ENCODE data around the gene C2CD2L.
"Not testable (repeated sequence)": the region's sequence is repeated elsewhere in the genome, so short reads cannot be mapped to it uniquely, and the experiment has no call there.

The C2CD2L gene

DNA sequence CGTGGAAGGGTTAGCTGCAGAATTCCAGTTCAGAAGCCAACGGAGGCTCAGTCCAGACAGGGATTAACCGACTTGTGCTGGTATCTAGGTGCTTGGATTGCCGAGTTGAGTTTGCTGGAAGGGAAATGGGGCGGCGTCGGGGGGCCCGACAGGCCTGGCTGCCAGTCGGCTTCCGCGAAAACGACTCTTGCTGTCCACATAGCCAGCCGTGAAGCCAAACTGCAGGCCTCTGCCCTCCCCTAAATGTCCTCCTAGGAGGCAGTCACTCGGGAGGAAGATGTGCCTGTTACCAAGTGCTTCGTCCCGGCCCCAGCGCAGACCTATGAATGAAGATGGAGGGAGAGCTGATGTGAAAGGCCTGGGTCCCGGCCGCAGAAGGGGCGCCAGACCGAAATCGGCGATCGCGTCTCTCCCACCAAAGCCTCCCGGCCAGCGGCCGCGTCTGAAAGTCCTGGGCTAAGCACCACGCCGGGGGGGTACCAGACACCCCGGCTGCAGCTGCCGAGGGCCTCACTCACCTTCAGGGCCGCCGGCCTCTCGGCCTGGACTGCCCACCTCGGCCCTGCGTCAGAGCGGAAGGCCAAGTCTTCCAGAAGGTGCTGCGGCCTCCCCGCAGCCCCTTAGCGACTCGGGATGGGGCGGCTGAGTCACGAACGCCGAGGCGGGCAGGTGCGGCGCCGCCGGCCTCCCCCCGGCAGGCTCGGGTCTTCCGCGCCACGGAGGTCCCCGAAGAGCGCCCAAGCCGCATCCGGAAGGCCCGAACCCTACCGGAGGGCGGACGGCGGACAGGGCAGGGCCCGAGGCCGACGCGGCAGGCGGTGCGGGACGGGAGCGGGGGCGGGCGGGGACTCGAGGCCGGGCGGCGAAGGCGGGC is 13.0 kb upstream of the C2CD2L start:
- DNase-seq = no peak

DNA sequence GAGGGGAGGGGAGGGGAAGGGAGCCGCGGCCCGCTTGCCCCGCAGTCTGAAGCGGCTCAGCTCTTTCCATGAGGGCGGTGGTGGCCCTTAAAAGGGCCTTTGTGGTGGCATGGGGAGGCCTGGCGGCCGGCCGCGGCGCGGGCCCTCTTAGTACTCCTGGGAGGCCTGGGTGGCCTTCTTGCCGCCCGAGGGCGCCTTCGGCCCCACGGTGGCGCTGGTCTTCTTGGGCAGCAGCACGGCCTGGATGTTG is 12.4 kb upstream of the C2CD2L start:
- DNase-seq = no peak

GRCh38 chr11:119095066-119095880 is 11.9 kb upstream of the C2CD2L start:
- peak; percentile 99 for DNase-seq

- DNase-seq = no peak
Measured at GRCh38 chr11:119099711-119100110, 7.4 kb upstream of the C2CD2L start.

DNA sequence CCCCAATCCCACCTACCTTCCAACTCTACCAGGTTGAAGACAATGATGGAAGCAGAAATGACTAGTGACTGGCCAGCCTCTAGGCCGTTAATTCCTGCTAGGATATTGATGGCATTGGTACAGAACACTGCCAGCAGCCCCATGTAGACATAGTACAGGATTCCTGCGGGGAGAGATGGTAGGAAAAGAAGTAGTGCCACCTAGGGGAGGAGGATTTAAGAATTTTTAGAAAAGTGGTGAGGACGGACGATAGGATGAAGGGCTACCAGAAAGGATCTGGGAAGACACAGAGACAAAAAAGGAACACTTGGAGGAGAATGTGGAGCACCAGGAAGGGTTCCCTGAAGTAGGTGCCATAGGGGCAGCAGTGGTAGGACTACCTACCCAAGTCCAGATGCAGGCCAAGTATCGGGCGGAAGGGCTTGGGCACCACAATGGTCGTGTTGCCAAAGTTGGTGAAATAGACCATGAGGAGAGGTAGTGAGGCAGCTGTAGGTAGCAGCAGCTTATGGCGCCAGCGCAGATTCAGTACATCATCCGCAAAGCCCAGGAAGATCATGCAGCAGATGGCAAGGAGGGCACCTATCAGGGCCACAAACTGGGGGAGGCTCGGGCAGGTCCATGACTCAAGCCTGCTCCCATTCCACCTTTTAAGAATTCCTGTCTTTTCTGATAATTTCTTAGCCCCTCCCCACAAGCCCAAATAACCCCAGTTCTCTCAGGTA is 6.7 kb upstream of the C2CD2L start:
- DNase-seq = no peak

DNA sequence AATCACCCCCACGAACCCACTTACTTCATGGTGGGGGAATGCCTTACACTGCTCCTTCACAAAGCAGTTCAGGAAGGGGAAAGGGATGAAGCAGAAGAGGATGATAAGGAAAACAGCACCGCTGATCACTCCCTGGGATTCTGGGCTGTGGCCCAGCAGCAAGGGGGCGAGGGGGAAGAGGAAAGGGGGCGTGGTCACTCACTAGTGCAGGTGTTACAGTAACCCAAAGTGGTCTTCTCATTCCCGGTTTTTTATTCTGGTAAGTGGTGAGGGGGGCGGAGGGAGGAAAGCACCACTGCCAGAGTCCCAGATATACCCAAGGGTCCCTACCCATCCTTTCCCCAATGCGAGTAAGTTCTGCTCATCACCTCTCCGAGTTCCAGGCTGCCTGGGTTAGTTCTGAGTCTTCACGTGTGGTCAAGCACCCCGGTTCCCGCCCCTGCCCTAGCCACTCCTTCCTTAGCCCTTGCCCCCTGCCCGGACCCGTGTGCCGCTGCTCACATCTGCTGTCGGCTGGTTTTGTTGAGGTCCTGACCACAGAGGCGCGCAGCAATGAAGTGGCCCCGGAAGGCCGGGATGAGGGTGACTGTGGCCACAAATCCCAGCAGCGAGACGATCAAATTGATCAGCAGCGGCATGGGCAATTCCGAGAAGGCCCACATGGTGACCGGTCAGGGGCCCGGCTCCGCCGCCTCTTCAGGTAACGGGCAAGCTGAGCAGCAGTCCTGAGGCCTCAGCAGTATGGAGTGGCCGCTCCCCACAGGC is 6.0 kb upstream of the C2CD2L start:
- no peak for DNase-seq

DNA sequence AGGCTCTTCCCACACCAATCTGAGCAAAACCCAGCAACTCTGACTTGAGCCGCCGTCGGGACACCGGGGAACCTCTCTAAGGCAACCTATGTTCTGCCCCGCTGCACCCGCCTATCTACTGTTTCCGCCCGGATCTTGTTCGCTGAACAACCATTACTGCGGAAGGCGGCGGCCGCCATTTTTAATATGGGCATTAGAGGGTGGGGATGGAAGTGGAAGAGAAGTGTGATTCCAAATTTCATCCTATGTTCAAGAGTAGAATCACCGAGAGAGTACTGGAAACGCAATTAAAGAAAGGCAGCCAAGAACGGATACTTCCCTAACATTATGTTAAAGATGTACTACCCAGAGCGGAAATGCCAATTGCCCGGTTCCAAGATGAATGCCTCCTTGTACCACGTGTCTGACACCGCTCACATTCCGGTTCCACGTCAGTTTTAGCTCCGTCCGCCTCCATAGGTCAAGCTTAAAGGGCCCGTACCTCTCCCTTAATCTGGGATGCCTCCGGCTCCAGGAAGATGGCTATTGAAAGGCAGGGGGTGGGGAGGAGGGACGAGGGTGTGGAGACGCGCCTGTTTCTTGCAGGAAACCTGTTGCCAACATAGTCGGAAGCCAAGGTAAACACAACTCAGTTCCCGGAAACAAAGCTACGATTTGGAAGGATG is 5.3 kb upstream of the C2CD2L start, which contains the start of gene DPAGT1:
Gene DPAGT1 (minus strand): TSS at position 95 of the 665 bp plus-strand sequence. CDS start 198 bp downstream, outside the sequence.
- peak; percentile 99 for DNase-seq

DNA sequence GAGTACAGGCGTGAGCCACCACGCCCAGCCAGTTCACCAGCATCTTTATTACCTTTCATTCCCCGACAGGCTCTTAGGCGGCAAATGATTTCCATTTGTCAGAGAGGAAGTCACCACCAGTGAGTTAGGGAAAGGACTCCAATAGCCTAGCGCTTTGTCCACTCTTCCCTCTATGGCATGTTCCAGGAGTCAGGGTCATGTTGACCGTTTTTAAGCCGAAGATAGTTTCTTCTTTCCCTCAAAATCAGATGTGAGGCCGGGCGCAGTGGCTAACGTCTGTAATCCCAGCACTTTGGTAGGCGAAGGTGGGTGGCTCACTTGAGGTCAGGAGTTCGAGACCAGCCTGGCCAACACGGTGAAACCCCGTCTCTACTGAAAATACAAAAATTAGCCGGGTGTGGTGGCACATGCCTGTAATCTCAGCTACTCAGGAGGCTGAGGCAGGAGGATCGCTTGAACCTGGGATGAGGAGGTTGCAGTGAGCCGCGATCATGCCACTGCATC is 3.9 kb upstream of the C2CD2L start:
- not testable (repeated sequence) for DNase-seq

- peak; percentile 51 for DNase-seq
Measured at GRCh38 chr11:119103793-119104192, 3.4 kb upstream of the C2CD2L start.

DNA sequence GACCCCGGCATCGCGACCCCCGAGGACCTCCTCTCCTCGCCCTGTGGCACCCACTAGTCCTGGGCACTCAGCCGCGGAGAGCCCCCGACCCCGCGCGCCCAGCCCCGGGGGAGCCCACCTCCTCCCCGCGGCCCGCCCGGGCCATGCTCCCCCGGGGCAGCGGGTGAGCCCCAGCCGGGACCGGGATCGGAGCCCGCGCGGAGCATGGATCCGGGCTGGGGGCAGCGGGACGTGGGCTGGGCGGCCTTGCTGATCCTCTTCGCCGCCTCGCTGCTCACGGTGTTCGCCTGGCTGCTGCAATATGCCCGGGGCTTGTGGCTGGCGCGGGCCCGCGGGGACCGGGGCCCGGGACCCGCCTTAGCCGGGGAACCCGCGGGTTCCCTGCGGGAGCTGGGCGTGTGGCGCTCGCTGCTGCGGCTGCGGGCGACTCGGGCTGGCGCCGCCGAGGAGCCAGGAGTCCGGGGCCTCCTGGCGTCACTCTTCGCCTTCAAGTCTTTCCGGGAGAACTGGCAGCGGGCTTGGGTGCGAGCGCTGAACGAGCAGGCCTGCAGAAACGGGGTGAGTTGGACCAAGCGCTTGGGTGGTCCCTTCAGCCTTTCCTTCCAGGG is 498 bp downstream of the C2CD2L start:
- no peak for DNase-seq

- DNase-seq = peak; percentile 88
Measured at GRCh38 chr11:119108146-119108856, 1.2 kb downstream of the C2CD2L start.

GRCh38 chr11:119108857-119109221 is 1.7 kb downstream of the C2CD2L start:
- DNase-seq = no peak

- no peak for DNase-seq
Measured at GRCh38 chr11:119109843-119110242, 2.7 kb downstream of the C2CD2L start.

- no peak for DNase-seq
Measured at GRCh38 chr11:119110439-119110838, 3.3 kb downstream of the C2CD2L start.

DNA sequence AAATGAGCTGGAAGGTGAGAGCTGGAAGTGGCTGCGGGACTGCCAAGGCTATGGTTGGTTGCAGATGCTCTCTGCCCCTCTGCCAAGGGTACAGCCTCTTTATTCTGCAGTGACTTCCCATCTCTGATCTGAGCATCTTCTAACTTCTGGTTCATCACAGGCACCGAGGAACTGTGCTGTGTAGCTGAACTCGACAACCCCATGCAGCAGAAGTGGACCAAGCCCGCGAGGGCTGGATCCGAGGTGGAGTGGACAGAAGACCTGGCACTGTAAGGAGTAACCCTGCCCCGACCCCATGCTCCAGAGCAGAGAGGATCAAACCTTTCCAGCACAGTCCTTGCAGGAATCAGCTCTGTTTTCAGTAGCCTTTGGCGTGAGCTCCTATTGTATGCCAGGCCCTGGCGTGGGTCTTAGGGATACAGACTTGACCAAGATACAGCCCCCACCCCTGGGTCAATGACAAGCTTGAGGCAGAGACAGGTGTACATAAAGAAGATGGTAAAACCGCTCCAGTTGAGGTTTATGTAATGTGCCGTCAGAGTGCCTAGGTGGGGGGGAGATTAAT is 4.3 kb downstream of the C2CD2L start:
- no peak for DNase-seq

DNA sequence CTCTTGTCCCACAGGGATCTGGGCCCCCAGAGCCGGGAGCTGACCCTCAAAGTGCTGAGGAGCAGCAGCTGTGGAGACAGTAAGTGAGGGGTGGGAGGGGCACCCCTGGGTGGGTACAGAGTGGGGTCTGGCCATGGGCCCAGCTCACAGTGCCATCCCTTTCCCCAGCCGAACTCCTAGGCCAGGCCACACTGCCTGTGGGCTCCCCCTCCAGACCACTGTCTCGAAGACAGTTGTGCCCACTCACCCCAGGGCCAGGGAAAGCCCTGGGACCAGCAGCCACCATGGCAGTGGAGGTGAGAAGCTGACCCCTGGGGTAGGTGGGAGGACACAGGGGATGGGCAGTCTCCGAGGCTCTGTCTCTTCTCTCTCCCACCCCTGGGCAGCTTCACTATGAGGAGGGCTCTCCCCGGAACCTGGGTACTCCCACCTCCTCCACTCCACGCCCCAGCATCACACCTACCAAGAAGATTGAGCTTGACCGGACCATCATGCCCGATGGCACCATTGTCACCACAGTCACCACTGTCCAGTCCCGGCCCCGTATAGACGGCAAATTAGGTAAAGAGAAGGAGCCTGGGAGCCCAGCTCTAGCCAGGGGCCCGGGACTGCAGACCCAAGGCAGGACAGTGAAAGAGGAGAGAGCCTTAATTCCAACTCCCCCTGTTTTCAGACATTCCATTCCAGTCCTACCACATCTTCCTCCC is 5.3 kb downstream of the C2CD2L start:
- DNase-seq = no peak

GRCh38 chr11:119113716-119114115 is 6.6 kb downstream of the C2CD2L start:
- DNase-seq = no peak

GRCh38 chr11:119114351-119114750 is 7.2 kb downstream of the C2CD2L start:
- no peak for DNase-seq

DNA sequence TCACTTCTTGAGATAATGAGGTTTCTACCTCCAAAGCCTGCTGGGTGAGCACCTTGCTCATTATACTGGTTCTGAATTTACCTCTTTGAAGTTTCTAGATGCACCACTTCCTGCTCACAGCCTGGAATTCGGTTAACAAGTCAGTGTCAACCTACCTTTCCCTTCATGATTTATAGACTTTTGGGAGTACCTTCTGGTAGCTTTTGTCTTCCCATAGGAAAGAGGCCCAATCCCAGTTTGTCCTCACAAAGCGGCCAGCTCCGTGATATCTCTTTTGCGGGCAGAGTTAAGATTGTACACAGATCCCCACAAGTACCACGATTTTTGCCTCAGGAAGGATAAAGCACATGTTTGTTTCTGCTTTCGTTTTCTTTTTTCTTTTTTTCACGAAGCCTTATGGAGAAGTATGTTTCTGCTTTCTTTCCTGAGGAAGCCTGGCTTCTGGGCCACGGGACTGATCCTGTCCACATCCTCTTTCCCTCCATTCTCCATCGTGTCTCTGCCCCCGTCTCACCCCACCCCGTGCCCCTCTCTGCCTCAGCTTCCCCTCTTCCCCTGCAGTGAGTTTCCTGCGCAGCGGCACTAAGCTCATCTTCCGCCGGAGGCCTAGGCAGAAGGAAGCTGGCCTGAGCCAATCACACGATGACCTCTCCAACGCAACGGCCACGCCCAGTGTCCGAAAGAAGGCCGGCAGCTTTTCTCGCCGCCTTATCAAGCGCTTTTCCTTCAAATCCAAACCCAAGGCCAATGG is 8.5 kb downstream of the C2CD2L start:
- no peak for DNase-seq
